Measurements from ENCODE around the gene DHRS7B. TPM values are rescaled to one million over a fixed set of nuclear protein-coding genes. Genes with fewer than 3 reads are reported as not detected.

Gene DHRS7B
- total and polyA plus RNA-seq, 2 donors (not counting 1 experiment from before 2014, with no cell fraction given) = 15.5 to 21.5 TPM

DNA sequence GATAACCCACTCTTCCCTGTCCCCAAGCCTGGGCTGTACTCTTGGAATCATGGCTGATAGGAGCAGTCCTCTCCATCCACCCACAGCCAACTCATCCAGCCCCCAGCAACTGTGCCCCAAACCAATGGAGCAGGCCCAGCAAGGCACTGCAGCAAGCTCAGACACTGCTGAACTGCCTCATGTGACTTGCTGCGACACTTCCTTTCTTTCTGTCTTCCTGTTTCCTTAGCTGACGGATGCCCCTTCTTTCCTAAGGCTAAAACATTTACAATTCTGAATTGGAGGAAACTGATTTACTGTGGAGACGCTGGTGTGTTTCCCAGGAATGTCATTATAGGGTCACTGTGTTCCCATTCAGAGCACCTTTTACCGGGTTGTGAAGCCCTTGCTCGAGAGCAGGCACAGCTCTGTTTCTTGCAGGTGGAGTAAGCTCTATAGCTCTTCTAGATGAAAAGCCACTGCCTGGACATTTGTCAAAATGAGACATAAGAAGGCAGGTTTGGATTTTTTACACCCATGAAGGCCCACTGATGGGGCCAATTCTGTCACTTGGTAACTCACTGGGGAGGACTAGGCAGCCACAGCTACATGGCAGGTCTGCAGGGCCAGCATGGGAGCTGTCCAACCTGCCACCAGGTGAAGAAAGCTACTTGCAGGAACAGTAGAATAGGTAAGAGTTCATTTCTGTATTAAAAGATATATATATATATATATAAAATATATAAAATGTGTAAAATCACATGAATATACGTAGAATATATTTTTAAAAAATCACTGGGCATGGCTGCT lies 59.8 kb downstream of the DHRS7B start:
- Histone ChIP-seq H3K4me1 (ENCODE audit: control insufficient read depth, extremely low read depth, insufficient read depth, low read length) (no peaks in the 10 kb centered on the region), H3K27me3 (ENCODE audit: control insufficient read depth, insufficient read depth, low read length) (no peaks in the 10 kb centered on the region)

DNA sequence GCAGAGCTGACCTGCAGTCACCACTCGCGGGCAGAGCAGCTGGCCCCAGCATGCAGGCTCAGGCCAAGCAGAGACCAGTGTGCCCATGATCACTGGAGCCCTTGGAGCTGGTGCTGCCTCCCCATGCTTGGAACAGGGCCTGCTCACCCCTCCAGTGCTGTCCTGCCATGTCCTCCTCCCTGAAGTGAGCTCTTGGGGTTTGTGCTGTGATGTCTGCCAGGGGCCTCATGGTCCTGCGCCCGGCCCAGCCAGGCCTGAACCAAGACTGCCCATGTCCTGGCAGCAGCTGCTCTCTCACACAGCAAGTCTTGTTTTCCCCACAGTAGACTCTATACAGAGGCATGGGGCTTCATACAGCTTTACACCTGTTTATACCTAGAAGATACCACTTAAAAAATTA lies 62.6 kb downstream of the DHRS7B start:
- Histone ChIP-seq H3K9ac (ENCODE audit: insufficient read depth, low read length) (no peak overlapping the region), H4K20me1 (ENCODE audit: control insufficient read depth, extremely low read depth, insufficient read depth, low read length) (no peaks in the 10 kb centered on the region), H3K4me3 (replicated peaks in 1 of 4; ENCODE audit: control extremely low read depth in 1 of 4, insufficient read depth in 1 of 4, low read depth in 3 of 4, low read length in 4 of 4) (no peak overlapping the region), H3K27me3 (ENCODE audit: control insufficient read depth, insufficient read depth, low read length) (no peaks in the 10 kb centered on the region), H3K9me3 (ENCODE audit: control insufficient read depth, insufficient read depth, low read depth, low read length) (no peaks in the 10 kb centered on the region), H3K27ac (ENCODE audit: insufficient read depth, low read length) (no peak overlapping the region), H3K36me3 (ENCODE audit: control insufficient read depth, insufficient read depth, low read length) (peaks cover 2% of the 10 kb centered on the region), H3K79me2 (ENCODE audit: control insufficient read depth, insufficient read depth, low read length) (no peaks in the 10 kb centered on the region), H3K4me1 (ENCODE audit: control insufficient read depth, extremely low read depth, insufficient read depth, low read length) (no peaks in the 10 kb centered on the region), H2AFZ (ENCODE audit: low read length) (no peak overlapping the region), H3K4me2 (ENCODE audit: extremely low read depth, insufficient read depth, low read length) (no peak overlapping the region)
- TF ChIP-seq EZH2 (IDR thresholded peaks at IDR 0.05; ENCODE audit: low read length, missing control alignments) = no peak
- TF ChIP-seq, protein P1, sequence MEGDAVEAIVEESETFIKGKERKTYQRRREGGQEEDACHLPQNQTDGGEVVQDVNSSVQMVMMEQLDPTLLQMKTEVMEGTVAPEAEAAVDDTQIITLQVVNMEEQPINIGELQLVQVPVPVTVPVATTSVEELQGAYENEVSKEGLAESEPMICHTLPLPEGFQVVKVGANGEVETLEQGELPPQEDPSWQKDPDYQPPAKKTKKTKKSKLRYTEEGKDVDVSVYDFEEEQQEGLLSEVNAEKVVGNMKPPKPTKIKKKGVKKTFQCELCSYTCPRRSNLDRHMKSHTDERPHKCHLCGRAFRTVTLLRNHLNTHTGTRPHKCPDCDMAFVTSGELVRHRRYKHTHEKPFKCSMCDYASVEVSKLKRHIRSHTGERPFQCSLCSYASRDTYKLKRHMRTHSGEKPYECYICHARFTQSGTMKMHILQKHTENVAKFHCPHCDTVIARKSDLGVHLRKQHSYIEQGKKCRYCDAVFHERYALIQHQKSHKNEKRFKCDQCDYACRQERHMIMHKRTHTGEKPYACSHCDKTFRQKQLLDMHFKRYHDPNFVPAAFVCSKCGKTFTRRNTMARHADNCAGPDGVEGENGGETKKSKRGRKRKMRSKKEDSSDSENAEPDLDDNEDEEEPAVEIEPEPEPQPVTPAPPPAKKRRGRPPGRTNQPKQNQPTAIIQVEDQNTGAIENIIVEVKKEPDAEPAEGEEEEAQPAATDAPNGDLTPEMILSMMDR (conservative IDR thresholded peaks at IDR 0.05 in 1 of 2, IDR thresholded peaks at IDR 0.05 in 1 of 2; ENCODE audit: low read depth in 1 of 2, low read length in 2 of 2) = no peak
- DNase-seq (ENCODE audit: low read depth in 2 of 2) = no peak

More for the DNA sequence above, 59.8 kb downstream of the DHRS7B start:
- Histone ChIP-seq H3K27ac (ENCODE audit: insufficient read depth, low read length) (no peak overlapping the region), H4K20me1 (ENCODE audit: control insufficient read depth, extremely low read depth, insufficient read depth, low read length) (no peaks in the 10 kb centered on the region), H2AFZ (ENCODE audit: low read length) (no peak overlapping the region), H3K4me3 (replicated peaks in 1 of 4; ENCODE audit: control extremely low read depth in 1 of 4, insufficient read depth in 1 of 4, low read depth in 3 of 4, low read length in 4 of 4) (no peak overlapping the region), H3K36me3 (ENCODE audit: control insufficient read depth, insufficient read depth, low read length) (peaks cover 2% of the 10 kb centered on the region), H3K9me3 (ENCODE audit: control insufficient read depth, insufficient read depth, low read depth, low read length) (no peaks in the 10 kb centered on the region), H3K9ac (ENCODE audit: insufficient read depth, low read length) (no peak overlapping the region), H3K4me2 (ENCODE audit: extremely low read depth, insufficient read depth, low read length) (no peak overlapping the region), H3K79me2 (ENCODE audit: control insufficient read depth, insufficient read depth, low read length) (no peaks in the 10 kb centered on the region)
- TF ChIP-seq, protein P1 (conservative IDR thresholded peaks at IDR 0.05 in 1 of 2, IDR thresholded peaks at IDR 0.05 in 1 of 2; ENCODE audit: low read depth in 1 of 2, low read length in 2 of 2) = no peak
- TF ChIP-seq EZH2 (IDR thresholded peaks at IDR 0.05; ENCODE audit: low read length, missing control alignments) = no peak
- no peak for DNase-seq (ENCODE audit: low read depth in 2 of 2)

DNA sequence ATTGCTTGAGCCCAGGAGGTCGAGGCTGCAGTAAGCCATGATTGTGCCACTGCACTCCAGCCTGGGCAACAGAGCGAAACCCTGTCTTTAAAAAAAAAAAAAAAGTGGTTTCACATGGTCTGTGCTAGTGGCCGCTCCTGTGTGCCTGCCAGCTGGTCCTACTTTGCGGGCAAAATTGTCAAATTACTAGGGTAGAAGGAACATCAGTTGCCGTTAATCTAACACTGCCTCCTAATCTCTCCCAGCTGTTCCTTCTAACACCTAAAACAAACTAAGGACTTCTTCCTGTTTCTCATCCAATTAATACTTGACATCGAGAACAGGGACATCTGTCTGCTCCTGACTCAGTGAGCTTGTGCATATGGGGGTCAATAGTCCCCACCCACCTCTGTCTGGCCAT lies 63.3 kb downstream of the DHRS7B start:
- DNase-seq (ENCODE audit: low read depth in 2 of 2) = no peak
- H3K9me3 ChIP-seq (ENCODE audit: control insufficient read depth, insufficient read depth, low read depth, low read length) = no peaks in the 10 kb centered on the region
- peaks cover 2% of the 10 kb centered on the region for H3K36me3 ChIP-seq (ENCODE audit: control insufficient read depth, insufficient read depth, low read length)
- no peaks in the 10 kb centered on the region for H3K27me3 ChIP-seq (ENCODE audit: control insufficient read depth, insufficient read depth, low read length)
- no peaks in the 10 kb centered on the region for H4K20me1 ChIP-seq (ENCODE audit: control insufficient read depth, extremely low read depth, insufficient read depth, low read length)
- no peak overlapping the region for H3K4me2 ChIP-seq (ENCODE audit: extremely low read depth, insufficient read depth, low read length)
- H2AFZ ChIP-seq (ENCODE audit: low read length) = no peak overlapping the region
- no peak overlapping the region for H3K9ac ChIP-seq (ENCODE audit: insufficient read depth, low read length)
- H3K79me2 ChIP-seq (ENCODE audit: control insufficient read depth, insufficient read depth, low read length) = no peaks in the 10 kb centered on the region
- TF ChIP-seq EZH2 (IDR thresholded peaks at IDR 0.05; ENCODE audit: low read length, missing control alignments) = no peak
- TF ChIP-seq, protein P1 (conservative IDR thresholded peaks at IDR 0.05 in 1 of 2, IDR thresholded peaks at IDR 0.05 in 1 of 2; ENCODE audit: low read depth in 1 of 2, low read length in 2 of 2) = no peak
- no peaks in the 10 kb centered on the region for H3K4me1 ChIP-seq (ENCODE audit: control insufficient read depth, extremely low read depth, insufficient read depth, low read length)
- H3K4me3 ChIP-seq (replicated peaks in 1 of 4; ENCODE audit: control extremely low read depth in 1 of 4, insufficient read depth in 1 of 4, low read depth in 3 of 4, low read length in 4 of 4) = no peak overlapping the region
- no peak overlapping the region for H3K27ac ChIP-seq (ENCODE audit: insufficient read depth, low read length)
